Panc1 (cell line): ENCODE results near the gene DIDO1. TPM values are rescaled to one million over a fixed set of nuclear protein-coding genes. Genes with fewer than 3 reads are reported as not detected.

Source experiments
- ATAC-seq: fragments of 200-7000 bp; cut with Tn5 transposase; 2 replicates; pipeline ENCODE4 v1.9.1; 2020; ENCODE audit warnings: mild to moderate bottlenecking, moderate library complexity
- BruUV-seq: library from RNA; stranded (reverse); fragments of 400-500 nt; replicated peaks from 2 replicates; lab custom pipeline; 2021; lab: Mats Ljungman, UMichigan
- CTCF ChIA-PET: fragments of 300-600 bp; sonication (Branson Sonifier 250); formaldehyde crosslinking; loops from one replicate; lab custom pipeline; 2022; ENCODE audit warnings: antibody characterized with exemption; lab: Charles Lee
- POLR2A ChIA-PET: fragments of 300-600 bp; sonication (Branson Sonifier 250); formaldehyde crosslinking; loops from one replicate; lab custom pipeline; 2022; ENCODE audit warnings: antibody characterized with exemption; lab: Charles Lee
- DNase-seq: peaks from one replicate; pipeline ENCODE4 v3.0.0-alpha.2; 2010; ENCODE audit warnings: low read depth, low spot score
- H3K27ac ChIP-seq: 2 replicates; pipeline ENCODE4 v1.5.1; 2011; ENCODE audit warnings: mild to moderate bottlenecking, low read length, inconsistent platforms
- H3K27me3 ChIP-seq: fragments of 200-500 bp; sonication (Bioruptor generic); 2 replicates; pipeline ENCODE4 v1.6.0; 2014; ENCODE audit warnings: low read length, inconsistent platforms; ENCODE audit not compliant: control insufficient read depth, insufficient read depth
- H3K36me3 ChIP-seq: fragments of 200-500 bp; sonication (Bioruptor generic); 2 replicates; pipeline ENCODE4 v1.5.1; 2014; ENCODE audit warnings: inconsistent platforms, mild to moderate bottlenecking, low read length, moderate library complexity; ENCODE audit not compliant: control insufficient read depth, insufficient read depth
- H3K4me1 ChIP-seq: 2 replicates; pipeline ENCODE4 v1.5.1; 2011; ENCODE audit warnings: inconsistent platforms, mild to moderate bottlenecking, low read length, moderate library complexity; ENCODE audit not compliant: control insufficient read depth, insufficient read depth
- H3K4me3 ChIP-seq, 2 experiments: 2 replicates each; pipeline ENCODE4 v1.5.1; 2011 to 2012; ENCODE audit warnings: low read depth in 2 of 2, low read length in 2 of 2, mild to moderate bottlenecking in 2 of 2, inconsistent platforms in 1 of 2, moderate library complexity in 1 of 2
- H3K9me3 ChIP-seq: fragments of 200-500 bp; sonication (Bioruptor generic); 2 replicates; pipeline ENCODE4 v1.5.1; 2014; ENCODE audit warnings: low read depth, mild to moderate bottlenecking, inconsistent platforms, low read length, moderate library complexity; ENCODE audit not compliant: control insufficient read depth, insufficient read depth
- CTCF ChIP-seq: fragments of 450-650 bp; IDR thresholded peaks from 2 replicates; pipeline ENCODE4 v1.5.1; 2017; ENCODE audit warnings: mild to moderate bottlenecking
- POLR2AphosphoS5 ChIP-seq: IDR thresholded peaks from 2 replicates; pipeline ENCODE4 v1.6.1; 2012; ENCODE audit warnings: mild to moderate bottlenecking, low read depth, low read length, moderate library complexity
- REST ChIP-seq, 2 experiments: IDR thresholded peaks; 2 replicates each; pipeline ENCODE4 v1.6.1; 2011 to 2012; ENCODE audit warnings: low read depth in 2 of 2, control low read depth in 1 of 2, low read length in 1 of 2, mild to moderate bottlenecking in 1 of 2, moderate library complexity in 1 of 2; ENCODE audit not compliant: insufficient read depth in 1 of 2
- SIN3A ChIP-seq: IDR thresholded peaks from 2 replicates; pipeline ENCODE4 v1.6.1; 2012; ENCODE audit warnings: low read depth, mild to moderate bottlenecking, low read length, moderate library complexity, borderline replicate concordance; ENCODE audit not compliant: insufficient read depth
- TCF7L2 ChIP-seq: IDR thresholded peaks from 2 replicates; pipeline ENCODE4 v1.6.1; 2011; ENCODE audit warnings: mild to moderate bottlenecking, low read depth, low read length, inconsistent platforms
- in situ Hi-C: cut with HindIII; loops from 2 replicates; pipeline ENCODE4 v1.10.0; 2016; ENCODE audit warnings: low sequenced_read_pairs, low pct_unique_long_range_greater_than_20kb
- intact Hi-C: fragments of 100-400 bp; cut with micrococcal nuclease; formaldehyde crosslinking; loops from one replicate; pipeline ENCODE4 v1.10.0; 2022; ENCODE audit not compliant: unreplicated experiment
- total RNA-seq: library from RNA; stranded (reverse); gene quantifications from one replicate; pipeline ENCODE4 v1.2.1, GENCODE V29; 2021; ENCODE audit not compliant: unreplicated experiment

Gene DIDO1
- total RNA-seq, 1 experiment from 2014 or later: 57.3 TPM

DNA sequence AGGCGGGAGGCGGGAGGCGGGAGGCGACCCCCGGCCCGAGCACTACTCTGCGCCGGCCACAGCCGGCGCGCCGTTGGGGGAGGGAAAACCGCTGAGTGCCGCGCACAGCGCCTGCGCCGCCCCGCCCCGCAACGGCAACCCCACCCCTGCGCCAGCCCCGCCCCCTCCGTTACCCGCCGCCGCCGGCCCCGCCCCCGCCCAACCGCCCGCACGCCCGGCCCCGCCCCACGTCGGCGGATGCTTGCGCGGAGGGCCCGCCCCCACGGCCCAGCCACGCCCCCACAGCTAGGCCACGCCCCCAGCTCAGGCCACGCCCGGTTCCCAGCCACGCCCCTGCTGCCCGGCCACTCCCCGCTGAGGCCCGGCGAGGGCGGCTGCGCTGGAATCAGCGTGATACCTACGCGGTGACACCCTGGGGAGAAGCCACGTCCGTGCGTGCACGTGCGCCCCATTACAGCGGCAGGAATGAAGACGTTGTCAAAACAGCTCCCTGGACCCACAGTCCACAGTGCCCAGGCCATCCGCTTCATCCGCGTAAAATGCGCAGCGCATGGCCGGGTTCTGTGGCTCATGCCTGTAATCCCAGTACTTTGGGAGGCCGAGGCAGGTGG, 64.5 kb downstream of the DIDO1 start, which contains the start of gene TCFL5:
Gene TCFL5, minus strand, starts transcription at position 97 of the 611 bp plus-strand sequence. CDS start 152 bp downstream, outside the sequence.
- H3K27ac ChIP-seq: peak within 1 kb of the TSS; percentile 74
- BruUV-seq: no TSS peak

More for the DNA sequence above, 64.5 kb downstream of the DIDO1 start, which contains the start of gene TCFL5:
- Histone ChIP-seq H3K4me1 (peaks cover 12% of the 10 kb centered on the region), H3K36me3 (peaks cover 5% of the 10 kb centered on the region), H3K9me3 (no peaks in the 10 kb centered on the region), H3K4me3 (peak within 1 kb of the TSS; percentile 57 to 66), H3K27me3 (no peaks in the 10 kb centered on the region)
- CTCF ChIA-PET: interaction anchor here (0.6 kb wide), 1 partner anchor 39 kb away, joined by 3 read pairs; no protein-coding TSS in a partner anchor
- in situ Hi-C loops (no loop called here), intact Hi-C loops (no loop called here)
- DNase-seq (no peak), ATAC-seq (peak; percentile 91)
- POLR2A ChIA-PET: no interaction called here
- TF ChIP-seq POLR2AphosphoS5 (no peak), SIN3A (no peak), CTCF (no peak), TCF7L2 (no peak), REST (IDR thresholded peaks at IDR 0.05; ENCODE audit: insufficient read depth in 1 of 2, low read depth in 2 of 2, low read length in 1 of 2) (no peak)
